IMR-90 (cell line): ENCODE measurements around the gene GLMP. TPM values are rescaled to one million over a fixed set of nuclear protein-coding genes. Genes with fewer than 3 reads are reported as not detected.

Experiments used
- ATAC-seq: fragments of 200-7000 bp; cut with Tn5 transposase; 2 replicates; pipeline ENCODE4 v1.9.1; 2020; ENCODE audit warnings: low read depth, mild to moderate bottlenecking, moderate library complexity
- BruUV-seq: library from RNA; stranded (reverse); fragments of 400-500 nt; replicated peaks from 2 replicates; lab custom pipeline; 2021; lab: Mats Ljungman, UMichigan
- CTCF ChIA-PET: fragments of 300-600 bp; formaldehyde crosslinking; extraction: SDS; loops from one replicate; lab custom pipeline; 2021; ENCODE audit warnings: antibody characterized with exemption; lab: Yijun Ruan, JAX
- POLR2A ChIA-PET: fragments of 300-600 bp; sonication (Branson Sonifier 250); formaldehyde crosslinking; loops from one replicate; lab custom pipeline; 2022; ENCODE audit warnings: antibody characterized with exemption; ENCODE audit not compliant: unreplicated experiment; lab: Charles Lee
- DNase-seq: peaks from one replicate; pipeline ENCODE4 v3.0.0; 2013
- H2AFZ ChIP-seq: replicated peaks from 2 replicates; pipeline ENCODE3; 2013; ENCODE audit warnings: low read length, mild to moderate bottlenecking; ENCODE audit not compliant: poor library complexity
- H2AK5ac ChIP-seq: 2 replicates; pipeline ENCODE4 v1.6.1; 2013; ENCODE audit warnings: low read depth, low read length, inconsistent platforms
- H2AK9ac ChIP-seq: replicated peaks from 2 replicates; pipeline ENCODE3; 2013; ENCODE audit warnings: mild to moderate bottlenecking, low read depth, low read length, moderate library complexity; ENCODE audit not compliant: poor library complexity
- H2BK120ac ChIP-seq: 2 replicates; pipeline ENCODE4 v1.6.1; 2013; ENCODE audit warnings: low read depth, low read length, inconsistent platforms
- H2BK15ac ChIP-seq: 3 replicates; pipeline ENCODE4 v1.6.1; 2013; ENCODE audit warnings: low read depth, low read length, inconsistent platforms
- H2BK20ac ChIP-seq: 2 replicates; pipeline ENCODE4 v1.6.1; 2013; ENCODE audit warnings: low read depth, mild to moderate bottlenecking, inconsistent platforms, low read length, moderate library complexity
- H2BK5ac ChIP-seq: 2 replicates; pipeline ENCODE4 v1.6.1; 2013; ENCODE audit warnings: mild to moderate bottlenecking, low read depth, low read length, inconsistent platforms; ENCODE audit not compliant: poor library complexity, severe bottlenecking
- H3K14ac ChIP-seq: replicated peaks from 2 replicates; pipeline ENCODE4 v1.6.1; 2013; ENCODE audit warnings: low read depth, low read length, inconsistent platforms
- H3K18ac ChIP-seq: 2 replicates; pipeline ENCODE4 v1.6.1; 2013; ENCODE audit warnings: low read depth, low read length, control low read depth
- H3K23ac ChIP-seq: 2 replicates; pipeline ENCODE4 v1.6.1; 2013; ENCODE audit warnings: low read depth, low read length, inconsistent platforms
- H3K27ac ChIP-seq: 2 replicates; pipeline ENCODE4 v1.5.1; 2013; ENCODE audit warnings: mild to moderate bottlenecking, control low read depth, low read length; ENCODE audit not compliant: insufficient read depth
- H3K27me3 ChIP-seq: 2 replicates; pipeline ENCODE4 v1.6.1; 2013; ENCODE audit warnings: low read length; ENCODE audit not compliant: control insufficient read depth, insufficient read depth
- H3K36me3 ChIP-seq: 2 replicates; pipeline ENCODE4 v1.6.1; 2013; ENCODE audit warnings: low read length, mixed read lengths; ENCODE audit not compliant: control insufficient read depth, insufficient read depth
- H3K4ac ChIP-seq: 2 replicates; pipeline ENCODE4 v1.6.1; 2013; ENCODE audit warnings: low read depth, low read length, inconsistent platforms
- H3K4me1 ChIP-seq: 2 replicates; pipeline ENCODE4 v1.6.1; 2013; ENCODE audit warnings: low read length, mixed read lengths; ENCODE audit not compliant: control insufficient read depth, insufficient read depth
- H3K4me2 ChIP-seq: 2 replicates; pipeline ENCODE4 v1.6.1; 2013; ENCODE audit warnings: low read depth, mild to moderate bottlenecking, control low read depth, low read length, moderate library complexity
- H3K4me3 ChIP-seq: 2 replicates; pipeline ENCODE4 v1.5.1; 2013; ENCODE audit warnings: low read depth, mild to moderate bottlenecking, control low read depth, low read length, moderate library complexity; ENCODE audit not compliant: insufficient read depth
- H3K56ac ChIP-seq: 2 replicates; pipeline ENCODE4 v1.6.1; 2013; ENCODE audit warnings: low read length, inconsistent platforms; ENCODE audit not compliant: insufficient read depth; ENCODE audit errors: extremely low read depth
- H3K79me1 ChIP-seq, 2 experiments: 2 replicates each; pipeline ENCODE4 v1.6.1; 2013; ENCODE audit warnings: low read length in 2 of 2, inconsistent platforms in 1 of 2, low read depth in 1 of 2
- H3K9ac ChIP-seq: 2 replicates; pipeline ENCODE4 v1.6.1; 2013; ENCODE audit warnings: low read depth, low read length, control low read depth
- H3K9me1 ChIP-seq: 2 replicates; pipeline ENCODE4 v1.6.1; 2013; ENCODE audit warnings: low read length, inconsistent platforms; ENCODE audit not compliant: insufficient read depth
- H3K9me3 ChIP-seq: 2 replicates; pipeline ENCODE4 v1.6.1; 2013; ENCODE audit warnings: low read length; ENCODE audit not compliant: control insufficient read depth, insufficient read depth
- H4K20me1 ChIP-seq: 2 replicates; pipeline ENCODE4 v1.6.1; 2013; ENCODE audit warnings: low read length, inconsistent platforms; ENCODE audit not compliant: insufficient read depth
- H4K5ac ChIP-seq: 2 replicates; pipeline ENCODE4 v1.6.1; 2013; ENCODE audit warnings: mild to moderate bottlenecking, low read depth, low read length, control low read depth
- H4K8ac ChIP-seq, 2 experiments: 2 replicates each; pipeline ENCODE4 v1.6.1; 2013; ENCODE audit warnings: low read depth in 2 of 2, low read length in 2 of 2, control low read depth in 1 of 2, inconsistent platforms in 1 of 2
- H4K91ac ChIP-seq: 2 replicates; pipeline ENCODE4 v1.6.1; 2013; ENCODE audit warnings: low read depth, low read length, inconsistent platforms; ENCODE audit not compliant: insufficient read depth
- CEBPB ChIP-seq: IDR thresholded peaks from 2 replicates; pipeline ENCODE4 v1.6.1; 2012; ENCODE audit warnings: low read depth, low read length, improper control_type of control experiment
- CHD1 ChIP-seq: IDR thresholded peaks from 2 replicates; pipeline ENCODE4 v1.6.1; 2012; ENCODE audit warnings: low read depth, low read length, improper control_type of control experiment
- FOS ChIP-seq: fragments of 150-350 bp; IDR thresholded peaks from 2 replicates; pipeline ENCODE4 v1.6.1; 2016; ENCODE audit warnings: low read depth, low read length
- MAZ ChIP-seq: IDR thresholded peaks from 2 replicates; pipeline ENCODE4 v1.6.1; 2012; ENCODE audit warnings: low read depth, mild to moderate bottlenecking, low read length, improper control_type of control experiment, moderate library complexity, borderline replicate concordance
- MXI1 ChIP-seq: IDR thresholded peaks from 2 replicates; pipeline ENCODE4 v1.6.1; 2012; ENCODE audit warnings: low read depth, mild to moderate bottlenecking, low read length, moderate library complexity, borderline replicate concordance
- NFE2L2 ChIP-seq: fragments of 150-350 bp; IDR thresholded peaks from 2 replicates; pipeline ENCODE4 v1.6.1; 2016; ENCODE audit warnings: low read depth, mild to moderate bottlenecking, low read length
- POLR2A ChIP-seq: IDR thresholded peaks from 2 replicates; pipeline ENCODE4 v1.6.1; 2012; ENCODE audit warnings: mild to moderate bottlenecking, low read depth, low read length
- RAD21 ChIP-seq: IDR thresholded peaks from 2 replicates; pipeline ENCODE4 v1.6.1; 2012; ENCODE audit warnings: low read length, improper control_type of control experiment
- RCOR1 ChIP-seq: IDR thresholded peaks from 2 replicates; pipeline ENCODE4 v1.6.1; 2012; ENCODE audit warnings: mild to moderate bottlenecking, low read length, improper control_type of control experiment; ENCODE audit not compliant: insufficient replicate concordance
- RFX5 ChIP-seq: IDR thresholded peaks from 2 replicates; pipeline ENCODE4 v1.8.0; 2012; ENCODE audit warnings: low read depth, mild to moderate bottlenecking, low read length, moderate library complexity
- SMC3 ChIP-seq: fragments of 150-350 bp; IDR thresholded peaks from 2 replicates; pipeline ENCODE4 v1.6.1; 2016; ENCODE audit warnings: low read depth, mild to moderate bottlenecking, antibody characterized with exemption, low read length, moderate library complexity
- WGBS, 2 experiments: methylation state at CpG; one replicate each; pipeline versions ENCODE4 v1.1.5 to v1.1.7; 2013; ENCODE audit warnings: missing lambda C conversion rate in 2 of 2; ENCODE audit not compliant: insufficient read length in 1 of 2; ENCODE audit errors: extremely low coverage in 2 of 2; 5-methylcytosine and 5-hydroxymethylcytosine counted together
- dilution Hi-C: fragments of 300-500 bp; cut with HindIII; formaldehyde crosslinking; loops from one replicate; pipeline ENCODE4 v1.14.3; 2018; ENCODE audit warnings: low sequenced_read_pairs; ENCODE audit not compliant: unreplicated experiment
- in situ Hi-C: fragments of 300-500 bp; cut with MboI; formaldehyde crosslinking; loops from 3 replicates; pipeline ENCODE4 v1.14.3; 2019; ENCODE audit warnings: low sequenced_read_pairs, inconsistent platforms, mixed read lengths
- intact Hi-C: fragments of 100-400 bp; cut with micrococcal nuclease; formaldehyde crosslinking; loops from 2 replicates; pipeline ENCODE4 v1.10.0; 2022
- polyA plus RNA-seq, 3 experiments: library from polyadenylated mRNA; depleted of rRNA; stranded (reverse); fragments of >200 nt; gene quantifications; 2 replicates each; pipeline ENCODE4 v1.2.3, GENCODE V29; 2012; ENCODE audit warnings: low replicate concordance in 1 of 3
- total RNA-seq: library from RNA; depleted of rRNA; stranded (reverse); fragments of >200 nt; gene quantifications from 2 replicates; pipeline ENCODE4 v1.2.3, GENCODE V29; 2012
- TF ChIP-seq, protein P1 (sequence below): fragments of 150-350 bp; IDR thresholded peaks from 2 replicates; pipeline ENCODE4 v1.6.1; 2017; ENCODE audit warnings: mild to moderate bottlenecking, antibody characterized with exemption, low read length, low read depth
- TF ChIP-seq, protein P2 (sequence below): conservative IDR thresholded peaks from 2 replicates; pipeline ENCODE4 v1.5.1; 2012; ENCODE audit warnings: mild to moderate bottlenecking, low read depth, low read length, improper control_type of control experiment

The GLMP gene
- total and polyA plus RNA-seq, 2 of the 4 experiments (the other 2 are of a cell fraction), result 32.6 to 43.1 TPM

- TF ChIP-seq, protein P1, sequence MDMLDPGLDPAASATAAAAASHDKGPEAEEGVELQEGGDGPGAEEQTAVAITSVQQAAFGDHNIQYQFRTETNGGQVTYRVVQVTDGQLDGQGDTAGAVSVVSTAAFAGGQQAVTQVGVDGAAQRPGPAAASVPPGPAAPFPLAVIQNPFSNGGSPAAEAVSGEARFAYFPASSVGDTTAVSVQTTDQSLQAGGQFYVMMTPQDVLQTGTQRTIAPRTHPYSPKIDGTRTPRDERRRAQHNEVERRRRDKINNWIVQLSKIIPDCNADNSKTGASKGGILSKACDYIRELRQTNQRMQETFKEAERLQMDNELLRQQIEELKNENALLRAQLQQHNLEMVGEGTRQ, result no peak
- no peak for TF ChIP-seq MAZ
These were observed 49.8 kb downstream of the GLMP start (continued) for GRCh38 chr1:156245451-156246232.

DNA sequence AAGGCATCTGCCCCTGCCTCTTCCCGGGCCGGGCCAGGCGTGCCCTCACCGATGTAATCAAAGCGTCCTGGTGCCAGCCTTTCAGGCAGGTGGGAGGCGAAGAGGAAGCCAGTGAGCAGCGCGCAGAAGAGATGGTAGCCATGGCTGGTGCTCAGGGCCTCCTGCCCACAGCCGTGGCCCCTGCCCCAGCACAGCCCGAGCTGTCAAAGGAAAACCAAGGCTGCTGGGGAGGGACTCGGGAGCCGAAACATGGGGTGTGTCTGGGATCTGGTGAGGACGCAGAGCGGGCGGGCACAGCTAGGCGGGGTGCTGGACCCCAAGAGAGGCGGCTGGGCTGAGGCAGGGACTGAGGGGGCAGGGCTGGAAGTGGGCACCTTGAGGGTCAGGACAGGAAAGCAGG is 50.8 kb downstream of the GLMP start:
- no peak overlapping the region for H3K4me3 ChIP-seq
- H2BK20ac ChIP-seq, result no peak overlapping the region
- dilution Hi-C loops, result no loop called here
- no peak overlapping the region for H3K23ac ChIP-seq
- H4K5ac ChIP-seq, result no peak overlapping the region
- peaks cover 12% of the 10 kb centered on the region; the same call in 1 of the 2 replicates for H3K27me3 ChIP-seq
- no peak overlapping the region for H2BK120ac ChIP-seq
- peaks cover 14% of the 10 kb centered on the region; the same call in 1 of the 2 replicates for H3K36me3 ChIP-seq
- peak overlapping the region; percentile 65 for H2AK9ac ChIP-seq
- no peak overlapping the region for H3K9ac ChIP-seq
- no peak overlapping the region for H3K18ac ChIP-seq
- H3K4me2 ChIP-seq, result no peak overlapping the region
- BruUV-seq, result no TSS peak
- intact Hi-C loops, result loop anchor here (1.0 kb wide), 1 partner anchor 35 kb away; no protein-coding TSS in a partner anchor
- H4K91ac ChIP-seq, result no peak overlapping the region
- WGBS, 2 experiments, result 90% methylated on average over 13 of the region's 17 CpGs; no CpG with 5 or more reads in 1 of the 2 experiments
- no peak overlapping the region for H3K14ac ChIP-seq
- H3K56ac ChIP-seq, result no peak overlapping the region
- H2AK5ac ChIP-seq, result no peak overlapping the region
- H2AFZ ChIP-seq, result no peak overlapping the region
- ChIA-PET POLR2A (no interaction called here), CTCF (no interaction called here)
- no peaks in the 10 kb centered on the region; the same call in none of the 2 replicates for H4K20me1 ChIP-seq
- peaks cover 5% of the 10 kb centered on the region; the same call in 1 of the 2 replicates for H3K9me1 ChIP-seq
- H4K8ac ChIP-seq, result no peak overlapping the region
- H3K4ac ChIP-seq, result no peak overlapping the region
- no peak overlapping the region for H2BK5ac ChIP-seq
- no peaks in the 10 kb centered on the region for H3K79me1 ChIP-seq
- no peak overlapping the region for H2BK15ac ChIP-seq
- DNase-seq (no peak), ATAC-seq (no peak)
- no peak overlapping the region for H3K27ac ChIP-seq
- H3K9me3 ChIP-seq, result no peaks in the 10 kb centered on the region
- in situ Hi-C loops, result no loop called here
- H3K4me1 ChIP-seq, result peaks cover 2% of the 10 kb centered on the region; the same call in 1 of the 2 replicates
- TF ChIP-seq POLR2A, result no peak
- TF ChIP-seq, protein P2, sequence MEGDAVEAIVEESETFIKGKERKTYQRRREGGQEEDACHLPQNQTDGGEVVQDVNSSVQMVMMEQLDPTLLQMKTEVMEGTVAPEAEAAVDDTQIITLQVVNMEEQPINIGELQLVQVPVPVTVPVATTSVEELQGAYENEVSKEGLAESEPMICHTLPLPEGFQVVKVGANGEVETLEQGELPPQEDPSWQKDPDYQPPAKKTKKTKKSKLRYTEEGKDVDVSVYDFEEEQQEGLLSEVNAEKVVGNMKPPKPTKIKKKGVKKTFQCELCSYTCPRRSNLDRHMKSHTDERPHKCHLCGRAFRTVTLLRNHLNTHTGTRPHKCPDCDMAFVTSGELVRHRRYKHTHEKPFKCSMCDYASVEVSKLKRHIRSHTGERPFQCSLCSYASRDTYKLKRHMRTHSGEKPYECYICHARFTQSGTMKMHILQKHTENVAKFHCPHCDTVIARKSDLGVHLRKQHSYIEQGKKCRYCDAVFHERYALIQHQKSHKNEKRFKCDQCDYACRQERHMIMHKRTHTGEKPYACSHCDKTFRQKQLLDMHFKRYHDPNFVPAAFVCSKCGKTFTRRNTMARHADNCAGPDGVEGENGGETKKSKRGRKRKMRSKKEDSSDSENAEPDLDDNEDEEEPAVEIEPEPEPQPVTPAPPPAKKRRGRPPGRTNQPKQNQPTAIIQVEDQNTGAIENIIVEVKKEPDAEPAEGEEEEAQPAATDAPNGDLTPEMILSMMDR, result no peak
- TF ChIP-seq, protein P1, result no peak
- no peak for TF ChIP-seq CHD1
- no peak for TF ChIP-seq MXI1
- TF ChIP-seq RAD21, result no peak
- no peak for TF ChIP-seq SMC3
- no peak for TF ChIP-seq RFX5
- no peak for TF ChIP-seq NFE2L2
- TF ChIP-seq RCOR1, result no peak
- TF ChIP-seq FOS, result no peak
- TF ChIP-seq CEBPB, result no peak
